GM12864 (cell line): Measurements from ENCODE around the gene ATRAID.
"Not testable (repeated sequence)": the region's sequence is repeated elsewhere in the genome, so short reads cannot be mapped to it uniquely, and the experiment has no call there.

ENCODE experiments used
- DNase-seq: peaks from one replicate; pipeline ENCODE4 v3.0.0-alpha.2; 2011; ENCODE audit warnings: low read depth
- H3K4me3 ChIP-seq: 2 replicates; pipeline ENCODE4 v1.5.1; 2011; ENCODE audit warnings: mild to moderate bottlenecking, low read depth, low read length, control low read depth
- TF ChIP-seq, protein P1 (sequence below): IDR thresholded peaks from 2 replicates; pipeline ENCODE4 v1.5.1; 2011; ENCODE audit warnings: low read depth, mild to moderate bottlenecking, moderate library complexity, low read length, control low read depth, inconsistent platforms; ENCODE audit errors: missing control alignments

The ATRAID gene

DNA sequence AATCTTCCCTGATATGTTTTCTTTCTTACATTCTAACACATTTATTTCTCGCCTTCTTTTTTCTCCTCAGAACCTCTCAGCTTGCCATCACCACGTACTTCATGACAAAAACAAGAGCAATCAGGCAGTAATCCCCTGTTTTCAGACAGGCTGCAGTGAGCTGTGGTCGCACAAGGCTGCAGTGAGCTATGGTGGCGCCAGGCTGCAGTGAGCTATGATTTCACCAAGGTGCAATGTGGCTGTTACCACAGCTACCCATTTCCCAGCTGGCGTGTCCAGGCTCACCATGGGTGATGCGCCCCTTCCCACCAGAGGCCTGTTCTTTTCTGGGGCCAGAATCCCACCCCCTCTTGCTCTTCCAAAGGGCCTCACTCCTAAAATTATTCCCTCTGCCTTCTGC, 37.2 kb upstream of the ATRAID start:
- TF ChIP-seq, protein P1, sequence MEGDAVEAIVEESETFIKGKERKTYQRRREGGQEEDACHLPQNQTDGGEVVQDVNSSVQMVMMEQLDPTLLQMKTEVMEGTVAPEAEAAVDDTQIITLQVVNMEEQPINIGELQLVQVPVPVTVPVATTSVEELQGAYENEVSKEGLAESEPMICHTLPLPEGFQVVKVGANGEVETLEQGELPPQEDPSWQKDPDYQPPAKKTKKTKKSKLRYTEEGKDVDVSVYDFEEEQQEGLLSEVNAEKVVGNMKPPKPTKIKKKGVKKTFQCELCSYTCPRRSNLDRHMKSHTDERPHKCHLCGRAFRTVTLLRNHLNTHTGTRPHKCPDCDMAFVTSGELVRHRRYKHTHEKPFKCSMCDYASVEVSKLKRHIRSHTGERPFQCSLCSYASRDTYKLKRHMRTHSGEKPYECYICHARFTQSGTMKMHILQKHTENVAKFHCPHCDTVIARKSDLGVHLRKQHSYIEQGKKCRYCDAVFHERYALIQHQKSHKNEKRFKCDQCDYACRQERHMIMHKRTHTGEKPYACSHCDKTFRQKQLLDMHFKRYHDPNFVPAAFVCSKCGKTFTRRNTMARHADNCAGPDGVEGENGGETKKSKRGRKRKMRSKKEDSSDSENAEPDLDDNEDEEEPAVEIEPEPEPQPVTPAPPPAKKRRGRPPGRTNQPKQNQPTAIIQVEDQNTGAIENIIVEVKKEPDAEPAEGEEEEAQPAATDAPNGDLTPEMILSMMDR, result no peak
- H3K4me3 ChIP-seq, result no peak overlapping the region
- DNase-seq, result no peak

DNA sequence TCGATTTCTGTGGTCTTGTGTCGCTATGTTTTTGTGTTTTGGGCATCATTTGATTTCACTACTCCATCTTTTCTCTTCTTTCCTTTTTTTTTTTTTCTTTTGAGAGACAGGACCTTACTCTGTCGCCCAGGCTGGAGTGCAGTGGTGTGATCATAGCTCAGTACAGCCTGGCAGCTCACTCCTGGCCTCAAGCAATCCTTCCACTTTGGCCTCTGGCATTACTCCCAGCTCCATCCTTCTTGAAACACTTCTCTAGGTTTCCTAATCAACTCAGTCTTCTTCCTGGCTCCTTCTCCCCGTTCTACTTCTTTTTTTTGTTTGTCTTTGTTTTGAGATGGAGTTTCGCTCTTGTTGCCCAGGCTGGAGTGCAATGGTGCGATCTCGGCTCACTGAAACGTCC, 36.5 kb upstream of the ATRAID start:
- no peak overlapping the region for H3K4me3 ChIP-seq
- TF ChIP-seq, protein P1, result no peak
- DNase-seq, result no peak

DNA sequence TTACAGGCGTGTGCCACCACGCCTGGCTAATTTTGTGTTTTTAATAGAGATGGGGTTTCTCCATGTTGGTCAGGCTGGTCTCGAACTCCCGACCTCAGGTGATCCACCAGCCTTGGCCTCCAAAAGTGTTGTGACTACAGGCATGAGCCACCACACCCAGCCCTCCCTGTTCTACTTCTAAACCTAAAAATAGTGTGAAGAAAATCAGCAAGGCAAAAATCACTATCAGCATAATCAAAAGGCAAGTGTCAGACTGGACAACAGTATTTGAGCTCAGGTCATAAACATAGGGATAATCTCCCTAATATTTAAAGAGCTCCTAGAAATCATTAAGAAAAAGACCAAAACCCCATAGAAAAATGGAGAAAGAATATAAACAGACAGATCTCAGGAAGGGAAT, 36.1 kb upstream of the ATRAID start:
- H3K4me3 ChIP-seq, DNase-seq: not testable (repeated sequence)

DNA sequence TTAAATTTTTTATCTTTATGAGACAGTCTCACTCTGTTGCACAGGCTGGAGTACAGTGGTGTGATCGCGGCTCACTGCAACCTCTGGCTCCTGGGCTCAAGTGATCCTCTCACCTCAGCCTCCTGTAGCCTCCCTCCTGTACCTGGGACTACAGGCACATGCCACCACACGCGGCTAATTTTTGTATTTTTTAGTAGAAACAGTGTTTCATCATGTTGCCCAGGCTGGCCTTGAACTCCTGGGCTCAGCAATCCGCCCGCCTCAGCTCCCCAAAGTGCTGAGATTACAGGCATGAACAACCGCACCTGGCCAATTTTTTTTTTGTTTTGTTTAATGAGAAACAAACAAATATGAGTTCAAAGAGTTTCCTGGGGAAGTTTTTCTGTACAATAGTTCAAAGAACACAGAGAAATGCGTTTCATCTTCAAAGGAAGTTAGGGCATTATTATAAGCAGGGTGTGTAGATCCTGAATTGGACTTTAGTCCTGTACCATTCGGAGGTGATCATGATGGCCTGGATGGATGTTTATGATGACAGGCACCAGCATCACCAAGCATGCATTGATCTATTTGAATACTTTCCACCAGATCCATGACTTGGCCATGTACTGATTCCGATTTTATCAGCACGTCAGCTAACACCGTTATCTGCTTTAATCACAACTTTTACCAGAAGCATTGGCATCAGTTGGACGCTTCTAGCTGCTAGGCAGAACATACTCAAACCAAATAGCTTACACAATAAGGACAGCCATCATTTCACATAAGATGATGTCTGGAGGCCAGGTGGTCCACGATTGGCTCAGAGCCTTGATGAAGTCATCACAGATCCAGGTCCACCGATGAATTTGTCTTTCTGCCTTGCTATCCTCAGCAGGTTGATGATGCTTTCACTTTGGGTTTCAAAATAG, 34.1 kb upstream of the ATRAID start:
- TF ChIP-seq, protein P1, result no peak

DNA sequence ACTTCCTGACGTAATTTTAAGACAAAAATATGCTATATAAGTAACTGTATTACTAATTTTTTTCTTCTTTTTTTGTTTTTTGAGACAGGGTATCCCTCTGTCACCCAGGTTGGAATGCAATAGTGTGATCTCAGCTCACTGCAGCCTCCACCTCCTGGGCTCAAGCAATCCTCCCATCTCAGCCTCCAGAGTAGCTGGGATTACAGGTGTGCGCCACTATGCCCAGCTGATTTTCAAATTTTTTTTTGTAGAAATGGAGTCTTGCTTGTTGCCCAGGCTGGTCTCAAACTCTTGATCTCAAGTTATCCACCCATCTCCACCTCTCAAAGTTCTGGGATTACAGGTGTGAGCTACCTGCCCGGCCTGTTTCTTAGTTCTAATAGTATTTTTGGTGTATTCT, 33.4 kb upstream of the ATRAID start:
- no peak for DNase-seq
- H3K4me3 ChIP-seq, result no peak overlapping the region
- TF ChIP-seq, protein P1, result no peak

More for the DNA sequence above, 34.1 kb upstream of the ATRAID start:
- no peak overlapping the region for H3K4me3 ChIP-seq
- no peak for DNase-seq

DNA sequence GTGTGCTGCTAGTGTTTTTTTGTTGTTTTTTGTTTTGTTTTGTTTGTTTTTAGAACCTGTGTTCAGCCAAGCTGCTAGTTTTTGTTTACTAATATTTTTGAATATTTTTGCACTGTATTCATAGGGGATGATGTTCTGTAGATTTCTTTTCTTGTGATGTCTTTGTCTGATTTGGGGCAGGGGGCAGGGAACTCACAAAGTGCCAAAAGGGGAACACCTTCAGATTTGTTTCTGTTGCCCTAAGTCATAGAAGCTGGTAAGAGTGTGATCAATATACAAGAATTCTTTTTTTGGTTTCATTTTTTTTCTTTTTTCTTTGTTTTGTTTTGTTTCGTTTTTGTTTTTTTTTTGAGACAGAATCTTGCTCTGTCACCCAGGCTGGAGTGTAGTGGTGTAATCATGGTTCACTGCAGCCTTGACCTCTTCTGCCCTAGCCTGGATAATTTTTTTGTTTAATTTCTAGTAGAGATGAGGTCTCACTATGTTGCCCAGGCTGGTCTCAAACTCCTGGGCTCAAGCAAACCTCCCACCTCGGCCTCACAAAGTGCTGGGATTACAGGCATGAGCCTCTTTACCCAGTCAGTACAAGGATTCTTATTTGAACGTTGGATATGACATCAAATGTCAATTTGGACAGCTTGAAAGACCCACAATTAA, 32.4 kb upstream of the ATRAID start:
- TF ChIP-seq, protein P1, result no peak

DNA sequence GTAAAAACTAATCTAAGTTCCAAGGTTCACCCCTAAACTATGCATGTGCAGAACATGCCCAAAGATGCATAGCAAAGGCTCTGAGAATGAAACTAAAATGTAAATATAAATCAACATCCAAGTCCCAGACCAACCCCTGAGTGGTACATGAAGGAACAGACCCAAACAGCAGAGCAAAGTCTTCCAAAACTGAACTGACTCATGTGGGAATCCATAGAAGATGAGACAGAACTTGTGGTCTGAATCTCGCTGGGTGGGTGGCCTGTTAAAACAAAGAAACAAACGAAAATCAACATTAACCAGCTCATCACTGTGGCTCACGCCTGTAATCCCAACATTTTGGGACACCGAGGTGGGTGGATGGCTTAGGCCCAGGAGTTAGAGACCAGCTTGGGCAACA, 29.5 kb upstream of the ATRAID start:
- TF ChIP-seq, protein P1, result no peak
- no peak overlapping the region for H3K4me3 ChIP-seq
- DNase-seq, result no peak

More for the DNA sequence above, 32.4 kb upstream of the ATRAID start:
- DNase-seq, result no peak
- no peak overlapping the region for H3K4me3 ChIP-seq
